SK-N-SH treated with all-trans-retinoic acid at 6 μM for 48 hours (cell line): ENCODE data around the gene SMC6.
A peak's percentile ranks its signal among the peaks of the same experiment; 100 is the strongest.

Source experiments
- ATAC-seq: fragments of 200-7000 bp; cut with Tn5 transposase; 3 replicates; pipeline ENCODE4 v1.9.1; 2020; ENCODE audit warnings: mild to moderate bottlenecking, moderate library complexity
- ARNTL ChIP-seq: fragments of 450-650 bp; formaldehyde crosslinking; IDR thresholded peaks from 2 replicates; pipeline ENCODE4 v1.5.0; 2020; ENCODE audit warnings: low read depth, mild to moderate bottlenecking, moderate library complexity, borderline replicate concordance
- BACH2 ChIP-seq: fragments of 250-450 bp; sonication (Bioruptor Pico); IDR thresholded peaks from 2 replicates; pipeline ENCODE4 v1.9.0; 2021; ENCODE audit warnings: mild to moderate bottlenecking, borderline replicate concordance
- CSDC2 ChIP-seq: fragments of 250-450 bp; sonication (Bioruptor Pico); IDR thresholded peaks from 2 replicates; pipeline ENCODE4 v1.5.0; 2020; ENCODE audit warnings: mild to moderate bottlenecking, moderate library complexity
- ESRRG ChIP-seq: fragments of 250-450 bp; sonication (Bioruptor Pico); IDR thresholded peaks from 2 replicates; pipeline ENCODE4 v1.6.1; 2021; ENCODE audit warnings: mild to moderate bottlenecking
- GLIS3 ChIP-seq: fragments of 250-450 bp; sonication (Bioruptor Pico); IDR thresholded peaks from 2 replicates; pipeline ENCODE4 v1.5.0; 2020; ENCODE audit warnings: mild to moderate bottlenecking, moderate library complexity
- ISL1 ChIP-seq: fragments of 250-450 bp; sonication (Bioruptor Pico); IDR thresholded peaks from 2 replicates; pipeline ENCODE4 v2.1.2; 2022; ENCODE audit warnings: mild to moderate bottlenecking, moderate library complexity
- OSR1 ChIP-seq: fragments of 250-450 bp; sonication (Bioruptor Pico); IDR thresholded peaks from 2 replicates; pipeline ENCODE4 v1.8.0; 2022; ENCODE audit warnings: moderate library complexity, mild to moderate bottlenecking, inconsistent platforms
- PPARA ChIP-seq: fragments of 250-450 bp; sonication (Bioruptor Pico); IDR thresholded peaks from 2 replicates; pipeline ENCODE4 v1.5.0; 2020; ENCODE audit warnings: mild to moderate bottlenecking, borderline replicate concordance
- RARB ChIP-seq: fragments of 250-450 bp; sonication (Bioruptor Pico); IDR thresholded peaks from 2 replicates; pipeline ENCODE4 v1.8.0; 2021; ENCODE audit warnings: mild to moderate bottlenecking, moderate library complexity
- SNAI2 ChIP-seq: fragments of 250-450 bp; sonication (Bioruptor Pico); IDR thresholded peaks from 2 replicates; pipeline ENCODE4 v1.5.0; 2020; ENCODE audit warnings: mild to moderate bottlenecking, moderate library complexity
- TCF4 ChIP-seq: fragments of 250-450 bp; sonication (Bioruptor Pico); IDR thresholded peaks from 2 replicates; pipeline ENCODE4 v1.8.0; 2021; ENCODE audit warnings: mild to moderate bottlenecking, moderate library complexity, borderline replicate concordance
- TOX ChIP-seq: fragments of 250-450 bp; sonication (Bioruptor Pico); IDR thresholded peaks from 2 replicates; pipeline ENCODE4 v1.8.0; 2021; ENCODE audit warnings: mild to moderate bottlenecking, moderate library complexity, borderline replicate concordance
- ZC3H10 ChIP-seq: fragments of 250-450 bp; sonication (Bioruptor Pico); IDR thresholded peaks from 2 replicates; pipeline ENCODE4 v1.5.1; 2021; ENCODE audit warnings: mild to moderate bottlenecking, moderate library complexity
- ZFP3 ChIP-seq: fragments of 250-450 bp; sonication (Bioruptor Pico); IDR thresholded peaks from 2 replicates; pipeline ENCODE4 v1.5.0; 2020; ENCODE audit warnings: mild to moderate bottlenecking, moderate library complexity
- ZFP30 ChIP-seq: fragments of 450-650 bp; formaldehyde crosslinking; IDR thresholded peaks from 2 replicates; pipeline ENCODE4 v1.5.0; 2022; ENCODE audit warnings: mild to moderate bottlenecking, moderate library complexity
- ZNF565 ChIP-seq: fragments of 450-650 bp; formaldehyde crosslinking; conservative IDR thresholded peaks from 2 replicates; pipeline ENCODE4 v1.5.0; 2020; ENCODE audit warnings: low read depth, mild to moderate bottlenecking, moderate library complexity
- ZNF8 ChIP-seq: fragments of 450-650 bp; formaldehyde crosslinking; IDR thresholded peaks from 2 replicates; pipeline ENCODE4 v1.5.0; 2020; ENCODE audit warnings: mild to moderate bottlenecking, moderate library complexity
- TF ChIP-seq, protein P1 (sequence below): fragments of 250-450 bp; sonication (Bioruptor Pico); IDR thresholded peaks from 2 replicates; pipeline ENCODE4 v1.5.1; 2020; ENCODE audit warnings: low read depth, mild to moderate bottlenecking, moderate library complexity
- TF ChIP-seq, protein P2 (sequence below): fragments of 250-450 bp; sonication (Bioruptor Pico); IDR thresholded peaks from 2 replicates; pipeline ENCODE4 v1.5.0; 2020; ENCODE audit warnings: mild to moderate bottlenecking, moderate library complexity
- TF ChIP-seq, protein P3 (sequence below): fragments of 250-450 bp; sonication (Bioruptor Pico); IDR thresholded peaks from 2 replicates; pipeline ENCODE4 v1.8.0; 2020; ENCODE audit warnings: mild to moderate bottlenecking, moderate library complexity, borderline replicate concordance
- TF ChIP-seq, protein P4 (sequence below): fragments of 250-450 bp; sonication (Bioruptor Pico); IDR thresholded peaks from 2 replicates; pipeline ENCODE4 v1.5.1; 2021; ENCODE audit warnings: mild to moderate bottlenecking, moderate library complexity
- TF ChIP-seq, protein P5 (sequence below): fragments of 250-450 bp; sonication (Bioruptor Pico); IDR thresholded peaks from 2 replicates; pipeline ENCODE4 v1.8.0; 2021; ENCODE audit warnings: low read depth, mild to moderate bottlenecking, moderate library complexity, borderline replicate concordance

Gene SMC6

DNA sequence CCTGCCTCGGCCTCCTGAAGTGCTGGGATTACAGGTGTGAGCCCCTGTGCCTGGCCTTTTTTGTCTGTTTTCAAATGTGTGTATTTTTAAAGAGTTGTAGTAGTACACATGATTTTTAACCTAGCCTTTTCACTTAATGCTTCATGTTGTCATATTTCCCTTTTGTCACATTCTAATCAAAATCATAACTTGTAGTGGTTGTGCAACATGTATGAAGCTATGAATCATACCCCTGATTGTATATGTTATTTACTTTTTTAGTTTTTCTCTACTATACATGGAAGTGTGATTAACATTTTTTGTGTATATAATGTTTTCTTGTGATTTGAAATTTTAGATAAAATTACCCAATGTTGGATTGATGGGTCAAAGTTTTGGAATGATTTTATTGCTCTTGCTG is 8.8 kb upstream of the SMC6 start (continued):
- TF ChIP-seq, protein P1, sequence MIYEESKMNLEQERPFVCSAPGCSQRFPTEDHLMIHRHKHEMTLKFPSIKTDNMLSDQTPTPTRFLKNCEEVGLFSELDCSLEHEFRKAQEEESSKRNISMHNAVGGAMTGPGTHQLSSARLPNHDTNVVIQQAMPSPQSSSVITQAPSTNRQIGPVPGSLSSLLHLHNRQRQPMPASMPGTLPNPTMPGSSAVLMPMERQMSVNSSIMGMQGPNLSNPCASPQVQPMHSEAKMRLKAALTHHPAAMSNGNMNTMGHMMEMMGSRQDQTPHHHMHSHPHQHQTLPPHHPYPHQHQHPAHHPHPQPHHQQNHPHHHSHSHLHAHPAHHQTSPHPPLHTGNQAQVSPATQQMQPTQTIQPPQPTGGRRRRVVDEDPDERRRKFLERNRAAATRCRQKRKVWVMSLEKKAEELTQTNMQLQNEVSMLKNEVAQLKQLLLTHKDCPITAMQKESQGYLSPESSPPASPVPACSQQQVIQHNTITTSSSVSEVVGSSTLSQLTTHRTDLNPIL: no peak
- TF ChIP-seq OSR1 (CRISPR knock-in tag): no peak
- TF ChIP-seq, protein P2, sequence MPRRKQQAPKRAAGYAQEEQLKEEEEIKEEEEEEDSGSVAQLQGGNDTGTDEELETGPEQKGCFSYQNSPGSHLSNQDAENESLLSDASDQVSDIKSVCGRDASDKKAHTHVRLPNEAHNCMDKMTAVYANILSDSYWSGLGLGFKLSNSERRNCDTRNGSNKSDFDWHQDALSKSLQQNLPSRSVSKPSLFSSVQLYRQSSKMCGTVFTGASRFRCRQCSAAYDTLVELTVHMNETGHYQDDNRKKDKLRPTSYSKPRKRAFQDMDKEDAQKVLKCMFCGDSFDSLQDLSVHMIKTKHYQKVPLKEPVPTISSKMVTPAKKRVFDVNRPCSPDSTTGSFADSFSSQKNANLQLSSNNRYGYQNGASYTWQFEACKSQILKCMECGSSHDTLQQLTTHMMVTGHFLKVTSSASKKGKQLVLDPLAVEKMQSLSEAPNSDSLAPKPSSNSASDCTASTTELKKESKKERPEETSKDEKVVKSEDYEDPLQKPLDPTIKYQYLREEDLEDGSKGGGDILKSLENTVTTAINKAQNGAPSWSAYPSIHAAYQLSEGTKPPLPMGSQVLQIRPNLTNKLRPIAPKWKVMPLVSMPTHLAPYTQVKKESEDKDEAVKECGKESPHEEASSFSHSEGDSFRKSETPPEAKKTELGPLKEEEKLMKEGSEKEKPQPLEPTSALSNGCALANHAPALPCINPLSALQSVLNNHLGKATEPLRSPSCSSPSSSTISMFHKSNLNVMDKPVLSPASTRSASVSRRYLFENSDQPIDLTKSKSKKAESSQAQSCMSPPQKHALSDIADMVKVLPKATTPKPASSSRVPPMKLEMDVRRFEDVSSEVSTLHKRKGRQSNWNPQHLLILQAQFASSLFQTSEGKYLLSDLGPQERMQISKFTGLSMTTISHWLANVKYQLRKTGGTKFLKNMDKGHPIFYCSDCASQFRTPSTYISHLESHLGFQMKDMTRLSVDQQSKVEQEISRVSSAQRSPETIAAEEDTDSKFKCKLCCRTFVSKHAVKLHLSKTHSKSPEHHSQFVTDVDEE (CRISPR knock-in tag): no peak
- TF ChIP-seq ZNF565 (CRISPR knock-in tag): no peak
- no peak for TF ChIP-seq TOX (CRISPR knock-in tag)
- TF ChIP-seq ZFP3 (CRISPR knock-in tag): no peak
- no peak for TF ChIP-seq ZFP30 (CRISPR knock-in tag)
- no peak for TF ChIP-seq RARB
- no peak for TF ChIP-seq SNAI2
- TF ChIP-seq GLIS3: no peak
- no peak for TF ChIP-seq ZC3H10 (CRISPR knock-in tag)
- no peak for TF ChIP-seq ZNF8 (CRISPR knock-in tag)
- TF ChIP-seq, all 23 proteins: peak for 0

DNA sequence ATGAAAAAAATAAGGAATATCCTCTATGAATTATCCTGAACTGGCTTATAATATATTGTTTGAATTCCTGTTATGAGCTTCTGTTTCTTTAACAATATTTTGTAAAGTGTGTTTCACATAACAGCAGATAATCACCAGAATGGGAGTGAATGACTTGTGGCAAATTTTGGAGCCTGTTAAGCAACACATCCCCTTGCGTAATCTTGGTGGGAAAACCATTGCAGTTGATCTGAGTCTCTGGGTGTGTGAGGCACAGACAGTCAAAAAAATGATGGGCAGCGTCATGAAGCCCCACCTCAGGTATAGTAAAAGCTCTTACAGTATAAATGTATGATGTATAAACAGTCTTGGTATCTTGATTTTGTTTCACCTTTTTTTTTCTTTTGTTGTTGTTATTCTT is 6.2 kb upstream of the SMC6 start:
- ATAC-seq: no peak
- TF ChIP-seq, protein P2 (CRISPR knock-in tag): no peak
- TF ChIP-seq ZNF565 (CRISPR knock-in tag) (no peak), OSR1 (CRISPR knock-in tag) (no peak), TOX (CRISPR knock-in tag) (no peak), CSDC2 (CRISPR knock-in tag) (no peak), ZFP30 (CRISPR knock-in tag) (no peak), TCF4 (no peak), BACH2 (CRISPR knock-in tag) (no peak), ARNTL (CRISPR knock-in tag) (no peak), SNAI2 (no peak), ISL1 (CRISPR knock-in tag) (no peak), ESRRG (no peak), RARB (no peak)
- TF ChIP-seq, protein P3, sequence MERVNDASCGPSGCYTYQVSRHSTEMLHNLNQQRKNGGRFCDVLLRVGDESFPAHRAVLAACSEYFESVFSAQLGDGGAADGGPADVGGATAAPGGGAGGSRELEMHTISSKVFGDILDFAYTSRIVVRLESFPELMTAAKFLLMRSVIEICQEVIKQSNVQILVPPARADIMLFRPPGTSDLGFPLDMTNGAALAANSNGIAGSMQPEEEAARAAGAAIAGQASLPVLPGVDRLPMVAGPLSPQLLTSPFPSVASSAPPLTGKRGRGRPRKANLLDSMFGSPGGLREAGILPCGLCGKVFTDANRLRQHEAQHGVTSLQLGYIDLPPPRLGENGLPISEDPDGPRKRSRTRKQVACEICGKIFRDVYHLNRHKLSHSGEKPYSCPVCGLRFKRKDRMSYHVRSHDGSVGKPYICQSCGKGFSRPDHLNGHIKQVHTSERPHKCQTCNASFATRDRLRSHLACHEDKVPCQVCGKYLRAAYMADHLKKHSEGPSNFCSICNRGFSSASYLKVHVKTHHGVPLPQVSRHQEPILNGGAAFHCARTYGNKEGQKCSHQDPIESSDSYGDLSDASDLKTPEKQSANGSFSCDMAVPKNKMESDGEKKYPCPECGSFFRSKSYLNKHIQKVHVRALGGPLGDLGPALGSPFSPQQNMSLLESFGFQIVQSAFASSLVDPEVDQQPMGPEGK: no peak
- TF ChIP-seq, protein P4, sequence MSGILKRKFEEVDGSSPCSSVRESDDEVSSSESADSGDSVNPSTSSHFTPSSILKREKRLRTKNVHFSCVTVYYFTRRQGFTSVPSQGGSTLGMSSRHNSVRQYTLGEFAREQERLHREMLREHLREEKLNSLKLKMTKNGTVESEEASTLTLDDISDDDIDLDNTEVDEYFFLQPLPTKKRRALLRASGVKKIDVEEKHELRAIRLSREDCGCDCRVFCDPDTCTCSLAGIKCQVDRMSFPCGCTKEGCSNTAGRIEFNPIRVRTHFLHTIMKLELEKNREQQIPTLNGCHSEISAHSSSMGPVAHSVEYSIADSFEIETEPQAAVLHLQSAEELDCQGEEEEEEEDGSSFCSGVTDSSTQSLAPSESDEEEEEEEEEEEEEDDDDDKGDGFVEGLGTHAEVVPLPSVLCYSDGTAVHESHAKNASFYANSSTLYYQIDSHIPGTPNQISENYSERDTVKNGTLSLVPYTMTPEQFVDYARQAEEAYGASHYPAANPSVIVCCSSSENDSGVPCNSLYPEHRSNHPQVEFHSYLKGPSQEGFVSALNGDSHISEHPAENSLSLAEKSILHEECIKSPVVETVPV (CRISPR knock-in tag): no peak

DNA sequence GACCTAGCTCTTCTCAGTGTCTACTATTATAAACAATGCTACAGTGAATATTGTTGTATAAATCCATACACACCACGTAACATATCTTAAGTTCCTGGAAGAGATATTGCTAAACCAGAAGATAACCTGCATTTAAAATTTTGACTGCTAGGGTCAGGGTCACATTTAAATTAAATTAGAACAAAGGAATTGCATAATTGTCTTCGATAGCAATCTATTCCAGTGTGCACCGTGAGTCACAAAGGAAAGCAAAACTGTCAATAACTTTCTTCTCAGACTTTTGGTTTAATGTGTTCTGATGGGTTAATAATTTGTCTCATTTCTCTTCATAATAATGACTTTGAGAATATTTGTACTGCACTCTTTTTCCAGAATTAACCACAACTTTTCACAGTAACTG is 4.5 kb upstream of the SMC6 start:
- TF ChIP-seq TOX (CRISPR knock-in tag) (no peak), PPARA (no peak), BACH2 (CRISPR knock-in tag) (no peak), TCF4 (no peak), ZFP30 (CRISPR knock-in tag) (no peak), ARNTL (CRISPR knock-in tag) (no peak), SNAI2 (no peak), CSDC2 (CRISPR knock-in tag) (no peak), ESRRG (no peak), ISL1 (CRISPR knock-in tag) (peak; percentile 63)
- TF ChIP-seq, protein P3: 0 out of 2 replicates have a peak, but pooled peaks have one; percentile 38
- TF ChIP-seq, protein P5, sequence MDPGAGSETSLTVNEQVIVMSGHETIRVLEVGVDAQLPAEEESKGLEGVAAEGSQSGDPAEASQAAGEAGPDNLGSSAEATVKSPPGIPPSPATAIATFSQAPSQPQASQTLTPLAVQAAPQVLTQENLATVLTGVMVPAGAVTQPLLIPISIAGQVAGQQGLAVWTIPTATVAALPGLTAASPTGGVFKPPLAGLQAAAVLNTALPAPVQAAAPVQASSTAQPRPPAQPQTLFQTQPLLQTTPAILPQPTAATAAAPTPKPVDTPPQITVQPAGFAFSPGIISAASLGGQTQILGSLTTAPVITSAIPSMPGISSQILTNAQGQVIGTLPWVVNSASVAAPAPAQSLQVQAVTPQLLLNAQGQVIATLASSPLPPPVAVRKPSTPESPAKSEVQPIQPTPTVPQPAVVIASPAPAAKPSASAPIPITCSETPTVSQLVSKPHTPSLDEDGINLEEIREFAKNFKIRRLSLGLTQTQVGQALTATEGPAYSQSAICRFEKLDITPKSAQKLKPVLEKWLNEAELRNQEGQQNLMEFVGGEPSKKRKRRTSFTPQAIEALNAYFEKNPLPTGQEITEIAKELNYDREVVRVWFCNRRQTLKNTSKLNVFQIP: no peak
- no peak for ATAC-seq
